Measurements from ENCODE around the gene PADI6. TPM values are rescaled to one million over a fixed set of nuclear protein-coding genes. Genes with fewer than 3 reads are reported as not detected.

PADI6 gene
- total and polyA plus RNA-seq, 7 experiments from 2014 or later: not detected

- H3K4me3 ChIP-seq (ENCODE audit: low read length): no peak overlapping the region
- no peak overlapping the region for H3K27ac ChIP-seq (ENCODE audit: low read depth, low read length)
- DNase-seq (no peak), ATAC-seq (no peak)
- ChIA-PET POLR2A (no interaction called here), CTCF (no interaction called here)
- Mint-ChIP-seq H3K4me1 (peaks cover 0 to 19% (median 6%) of the 10 kb centered on the region in 7 donors), H3K4me3 (no peak overlapping the region), H3K27me3 (peaks cover 0 to 15% (median 4%) of the 10 kb centered on the region in 5 donors), H3K9me3 (peaks cover 0 to 13% (median 5%) of the 10 kb centered on the region in 11 donors), H3K27ac (no peak overlapping the region), H3K36me3 (peaks cover 0 to 5% (median 5%) of the 10 kb centered on the region in 5 donors)
- no peaks in the 10 kb centered on the region for H3K36me3 ChIP-seq (ENCODE audit: control insufficient read depth in 2 of 3, insufficient read depth in 3 of 3, low read length in 3 of 3)
- no peaks in the 10 kb centered on the region for H3K27me3 ChIP-seq (ENCODE audit: control insufficient read depth in 2 of 2, insufficient read depth in 2 of 2, low read length in 2 of 2)
- H3K9me3 ChIP-seq (ENCODE audit: control insufficient read depth in 2 of 3, low read length in 3 of 3): no peaks in the 10 kb centered on the region
- no peaks in the 10 kb centered on the region for H3K4me1 ChIP-seq (ENCODE audit: control insufficient read depth in 2 of 2, insufficient read depth in 2 of 2, low read length in 2 of 2)
- intact Hi-C loops (cut with micrococcal nuclease): no loop called here
These were observed 24.0 kb upstream of the PADI6 start for GRCh38 chr1:17347769-17348592.

- H3K27ac ChIP-seq (ENCODE audit: low read depth, low read length): no peak overlapping the region
- CTCF ChIA-PET: no interaction called here
- POLR2A ChIA-PET: no interaction called here
- H3K27me3 ChIP-seq (ENCODE audit: control insufficient read depth in 2 of 2, insufficient read depth in 2 of 2, low read length in 2 of 2): no peaks in the 10 kb centered on the region
- Mint-ChIP-seq H3K36me3 (peaks cover 0 to 5% (median 4%) of the 10 kb centered on the region in 5 donors), H3K27ac (no peak overlapping the region), H3K4me1 (peaks cover 0 to 19% (median 6%) of the 10 kb centered on the region in 7 donors), H3K4me3 (no peak overlapping the region), H3K9me3 (peaks cover 0 to 10% (median 5%) of the 10 kb centered on the region in 11 donors), H3K27me3 (peaks cover 0 to 15% (median 4%) of the 10 kb centered on the region in 5 donors)
- no peaks in the 10 kb centered on the region for H3K9me3 ChIP-seq (ENCODE audit: control insufficient read depth in 2 of 3, low read length in 3 of 3)
- DNase-seq (no peak), ATAC-seq (no peak)
- intact Hi-C loops (cut with micrococcal nuclease): no loop called here
- H3K4me3 ChIP-seq (ENCODE audit: low read length): no peak overlapping the region
- no peaks in the 10 kb centered on the region for H3K4me1 ChIP-seq (ENCODE audit: control insufficient read depth in 2 of 2, insufficient read depth in 2 of 2, low read length in 2 of 2)
- H3K36me3 ChIP-seq (ENCODE audit: control insufficient read depth in 2 of 3, insufficient read depth in 3 of 3, low read length in 3 of 3): no peaks in the 10 kb centered on the region
These were observed 23.3 kb upstream of the PADI6 start for GRCh38 chr1:17348593-17349234.

GRCh38 chr1:17350083-17350482 lies 21.9 kb upstream of the PADI6 start:
- peaks cover 0 to 15% (median 4%) of the 10 kb centered on the region in 5 donors for H3K27me3 Mint-ChIP-seq
- H3K4me3 Mint-ChIP-seq: peak overlapping the region in 4 of 10 donors; percentile 42 to 54 (median 52)
- H3K4me3 ChIP-seq (ENCODE audit: low read length): no peak overlapping the region
- H3K36me3 ChIP-seq (ENCODE audit: control insufficient read depth in 2 of 3, insufficient read depth in 3 of 3, low read length in 3 of 3): no peaks in the 10 kb centered on the region
- ChIA-PET CTCF (interaction anchor here (0.8 kb wide), 1 partner anchor 14 kb away, joined by 5 read pairs; no protein-coding TSS in a partner anchor), POLR2A (no interaction called here)
- peaks cover 0 to 21% (median 6%) of the 10 kb centered on the region in 7 donors for H3K4me1 Mint-ChIP-seq
- peaks cover 0 to 4% (median 0%) of the 10 kb centered on the region in 11 donors for H3K9me3 Mint-ChIP-seq
- no peaks in the 10 kb centered on the region for H3K4me1 ChIP-seq (ENCODE audit: control insufficient read depth in 2 of 2, insufficient read depth in 2 of 2, low read length in 2 of 2)
- no peak overlapping the region for H3K27ac ChIP-seq (ENCODE audit: low read depth, low read length)
- DNase-seq: peak in 1 of 9 donors; percentile 26
- intact Hi-C loops (cut with micrococcal nuclease): no loop called here
- H3K9me3 ChIP-seq (ENCODE audit: control insufficient read depth in 2 of 3, low read length in 3 of 3): no peaks in the 10 kb centered on the region
- no peaks in the 10 kb centered on the region for H3K27me3 ChIP-seq (ENCODE audit: control insufficient read depth in 2 of 2, insufficient read depth in 2 of 2, low read length in 2 of 2)
- no peak for ATAC-seq
- H3K36me3 Mint-ChIP-seq: peaks cover 0 to 5% (median 0%) of the 10 kb centered on the region in 5 donors
- H3K27ac Mint-ChIP-seq: peak overlapping the region in 6 of 9 donors; percentile 36 to 85 (median 80)

- intact Hi-C loops (cut with micrococcal nuclease): no loop called here
- Mint-ChIP-seq H3K9me3 (peaks cover 0 to 2% (median 0%) of the 10 kb centered on the region in 11 donors), H3K36me3 (no peaks in the 10 kb centered on the region), H3K4me1 (peaks cover 0 to 27% (median 10%) of the 10 kb centered on the region in 7 donors), H3K4me3 (no peak overlapping the region), H3K27me3 (peaks cover 0 to 15% (median 0%) of the 10 kb centered on the region in 5 donors), H3K27ac (peak overlapping the region in 1 of 9 donors; percentile 79)
- Histone ChIP-seq H3K4me1 (ENCODE audit: control insufficient read depth in 2 of 2, insufficient read depth in 2 of 2, low read length in 2 of 2) (no peaks in the 10 kb centered on the region), H3K27ac (ENCODE audit: low read depth, low read length) (no peak overlapping the region), H3K27me3 (ENCODE audit: control insufficient read depth in 2 of 2, insufficient read depth in 2 of 2, low read length in 2 of 2) (no peaks in the 10 kb centered on the region), H3K36me3 (ENCODE audit: control insufficient read depth in 2 of 3, insufficient read depth in 3 of 3, low read length in 3 of 3) (no peaks in the 10 kb centered on the region), H3K9me3 (ENCODE audit: control insufficient read depth in 2 of 3, low read length in 3 of 3) (no peaks in the 10 kb centered on the region), H3K4me3 (ENCODE audit: low read length) (no peak overlapping the region)
- no peak for ATAC-seq
- CTCF ChIA-PET: no interaction called here
- POLR2A ChIA-PET: no interaction called here
- DNase-seq: no peak
These were observed 21.0 kb upstream of the PADI6 start for GRCh38 chr1:17350928-17351446.

GRCh38 chr1:17351598-17352324 lies 20.2 kb upstream of the PADI6 start:
- H3K36me3 Mint-ChIP-seq: peaks cover 0 to 4% (median 0%) of the 10 kb centered on the region in 5 donors
- no peak for ATAC-seq

GRCh38 chr1:17352419-17352909 lies 19.5 kb upstream of the PADI6 start:
- H3K9me3 ChIP-seq (ENCODE audit: control insufficient read depth in 2 of 3, low read length in 3 of 3): no peaks in the 10 kb centered on the region
- H3K27ac ChIP-seq (ENCODE audit: low read depth, low read length): no peak overlapping the region
- no peak for DNase-seq
- intact Hi-C loops (cut with micrococcal nuclease): no loop called here
- Mint-ChIP-seq H3K27ac (peak overlapping the region in 1 of 9 donors; percentile 41), H3K27me3 (peaks cover 0 to 15% (median 0%) of the 10 kb centered on the region in 5 donors), H3K4me3 (peak overlapping the region in 1 of 10 donors; percentile 39), H3K9me3 (peaks cover 0 to 2% (median 0%) of the 10 kb centered on the region in 11 donors), H3K36me3 (peaks cover 0 to 5% (median 0%) of the 10 kb centered on the region in 5 donors), H3K4me1 (peaks cover 5 to 36% (median 15%) of the 10 kb centered on the region in 7 donors)
- no peaks in the 10 kb centered on the region for H3K36me3 ChIP-seq (ENCODE audit: control insufficient read depth in 2 of 3, insufficient read depth in 3 of 3, low read length in 3 of 3)
- POLR2A ChIA-PET: no interaction called here
- no peaks in the 10 kb centered on the region for H3K27me3 ChIP-seq (ENCODE audit: control insufficient read depth in 2 of 2, insufficient read depth in 2 of 2, low read length in 2 of 2)
- ATAC-seq: no peak
- peaks cover 0 to 8% of the 10 kb centered on the region in 2 donors for H3K4me1 ChIP-seq (ENCODE audit: control insufficient read depth in 2 of 2, insufficient read depth in 2 of 2, low read length in 2 of 2)
- H3K4me3 ChIP-seq (ENCODE audit: low read length): no peak overlapping the region
- CTCF ChIA-PET: no interaction called here

More at GRCh38 chr1:17351598-17352324, 20.2 kb upstream of the PADI6 start:
- H3K4me3 ChIP-seq (ENCODE audit: low read length): no peak overlapping the region
- H3K9me3 Mint-ChIP-seq: peaks cover 0 to 2% (median 0%) of the 10 kb centered on the region in 11 donors
- ChIA-PET POLR2A (no interaction called here), CTCF (no interaction called here)
- peaks cover 4 to 34% (median 14%) of the 10 kb centered on the region in 7 donors for H3K4me1 Mint-ChIP-seq
- H3K9me3 ChIP-seq (ENCODE audit: control insufficient read depth in 2 of 3, low read length in 3 of 3): no peaks in the 10 kb centered on the region
- H3K4me3 Mint-ChIP-seq: no peak overlapping the region
- peaks cover 0 to 7% of the 10 kb centered on the region in 2 donors for H3K4me1 ChIP-seq (ENCODE audit: control insufficient read depth in 2 of 2, insufficient read depth in 2 of 2, low read length in 2 of 2)
- H3K27ac ChIP-seq (ENCODE audit: low read depth, low read length): no peak overlapping the region
- no peak for DNase-seq
- no peaks in the 10 kb centered on the region for H3K27me3 ChIP-seq (ENCODE audit: control insufficient read depth in 2 of 2, insufficient read depth in 2 of 2, low read length in 2 of 2)
- peak overlapping the region in 3 of 9 donors; percentile 23 to 55 (median 34) for H3K27ac Mint-ChIP-seq
- no peaks in the 10 kb centered on the region for H3K36me3 ChIP-seq (ENCODE audit: control insufficient read depth in 2 of 3, insufficient read depth in 3 of 3, low read length in 3 of 3)
- intact Hi-C loops (cut with micrococcal nuclease): no loop called here
- H3K27me3 Mint-ChIP-seq: peaks cover 0 to 15% (median 0%) of the 10 kb centered on the region in 5 donors

Measured in naive thymus-derived CD4-positive, alpha-beta T cell (primary cell).